Mucosa of rectum (tissue), 2 donors: ENCODE results near the gene CDH22.

Experiments
- H3K27ac ChIP-seq, 2 donors: one replicate each; pipeline ENCODE4 v1.7.0; 2013; ENCODE audit warnings: inconsistent platforms in 2 of 2, low read depth in 2 of 2, low read length in 2 of 2
- H3K27me3 ChIP-seq, 2 donors: one replicate each; pipeline ENCODE4 v1.7.0; 2013; ENCODE audit warnings: low read length in 2 of 2; ENCODE audit not compliant: control insufficient read depth in 2 of 2, insufficient read depth in 2 of 2
- H3K36me3 ChIP-seq, 2 donors: one replicate each; pipeline ENCODE4 v1.7.0; 2013; ENCODE audit warnings: low read length in 2 of 2; ENCODE audit not compliant: control insufficient read depth in 2 of 2, insufficient read depth in 2 of 2
- H3K4me1 ChIP-seq, 2 donors: one replicate each; pipeline ENCODE4 v1.7.0; 2013; ENCODE audit warnings: low read length in 2 of 2, mild to moderate bottlenecking in 1 of 2; ENCODE audit not compliant: control insufficient read depth in 2 of 2, insufficient read depth in 2 of 2
- H3K4me3 ChIP-seq, 2 donors: one replicate each; pipeline ENCODE4 v1.7.0; 2013; ENCODE audit warnings: low read length in 2 of 2
- H3K9ac ChIP-seq, 2 donors: one replicate each; pipeline ENCODE4 v1.7.0; 2013; ENCODE audit warnings: low read length in 2 of 2, low read depth in 1 of 2, mild to moderate bottlenecking in 1 of 2
- H3K9me3 ChIP-seq, 2 donors: one replicate each; pipeline ENCODE4 v1.7.0; 2013; ENCODE audit warnings: low read length in 2 of 2; ENCODE audit not compliant: control insufficient read depth in 2 of 2
- donor health status: healthy.
- donor health status: Normal muscosa, but diverticular disease.

The CDH22 gene

GRCh38 chr20:46202766-46203509, 105.4 kb downstream of the CDH22 start:
- H3K27ac ChIP-seq, result no peak overlapping the region
- no peak overlapping the region for H3K9ac ChIP-seq
- peaks cover 9 to 18% of the 10 kb centered on the region in 2 donors for H3K27me3 ChIP-seq

GRCh38 chr20:46200582-46201570, 107.4 kb downstream of the CDH22 start:
- peaks cover 12 to 20% of the 10 kb centered on the region in 2 donors for H3K27me3 ChIP-seq
- H3K9me3 ChIP-seq, result no peaks in the 10 kb centered on the region
- H3K27ac ChIP-seq, result no peak overlapping the region
- no peak overlapping the region for H3K4me3 ChIP-seq
- no peaks in the 10 kb centered on the region for H3K36me3 ChIP-seq
- no peak overlapping the region for H3K9ac ChIP-seq
- H3K4me1 ChIP-seq, result peaks cover 4 to 5% of the 10 kb centered on the region in 2 donors

More at GRCh38 chr20:46202766-46203509, 105.4 kb downstream of the CDH22 start:
- Histone ChIP-seq H3K9me3 (no peaks in the 10 kb centered on the region), H3K4me1 (peaks cover 5% of the 10 kb centered on the region in 2 donors), H3K4me3 (no peak overlapping the region), H3K36me3 (no peaks in the 10 kb centered on the region)

GRCh38 chr20:46199198-46199597, 109.1 kb downstream of the CDH22 start:
- no peak overlapping the region for H3K4me3 ChIP-seq
- H3K9me3 ChIP-seq, result no peaks in the 10 kb centered on the region
- H3K4me1 ChIP-seq, result no peaks in the 10 kb centered on the region
- no peaks in the 10 kb centered on the region for H3K36me3 ChIP-seq
- H3K27ac ChIP-seq, result no peak overlapping the region
- H3K9ac ChIP-seq, result no peak overlapping the region
- peaks cover 12 to 18% of the 10 kb centered on the region in 2 donors for H3K27me3 ChIP-seq

GRCh38 chr20:46196990-46197389, 111.3 kb downstream of the CDH22 start:
- Histone ChIP-seq H3K4me3 (no peak overlapping the region), H3K27me3 (peaks cover 5 to 13% of the 10 kb centered on the region in 2 donors)

GRCh38 chr20:46195264-46196036, 112.8 kb downstream of the CDH22 start:
- no peaks in the 10 kb centered on the region for H3K4me1 ChIP-seq
- no peak overlapping the region for H3K27ac ChIP-seq
- H3K27me3 ChIP-seq, result peaks cover 2 to 7% of the 10 kb centered on the region in 2 donors
- H3K9ac ChIP-seq, result no peak overlapping the region
- no peaks in the 10 kb centered on the region for H3K36me3 ChIP-seq
- no peaks in the 10 kb centered on the region for H3K9me3 ChIP-seq
- H3K4me3 ChIP-seq, result no peak overlapping the region

More at GRCh38 chr20:46196990-46197389, 111.3 kb downstream of the CDH22 start:
- Histone ChIP-seq H3K9ac (no peak overlapping the region), H3K36me3 (no peaks in the 10 kb centered on the region), H3K27ac (no peak overlapping the region), H3K9me3 (no peaks in the 10 kb centered on the region), H3K4me1 (no peaks in the 10 kb centered on the region)

GRCh38 chr20:46194409-46194808, 113.9 kb downstream of the CDH22 start:
- Histone ChIP-seq H3K36me3 (no peaks in the 10 kb centered on the region), H3K27me3 (peaks cover 2 to 7% of the 10 kb centered on the region in 2 donors), H3K4me1 (no peaks in the 10 kb centered on the region), H3K9ac (no peak overlapping the region), H3K27ac (no peak overlapping the region), H3K9me3 (no peaks in the 10 kb centered on the region), H3K4me3 (no peak overlapping the region)

GRCh38 chr20:46192376-46192944, 115.8 kb downstream of the CDH22 start:
- H3K4me3 ChIP-seq, result no peak overlapping the region
- H3K9ac ChIP-seq, result no peak overlapping the region
- no peaks in the 10 kb centered on the region for H3K4me1 ChIP-seq
- H3K27ac ChIP-seq, result no peak overlapping the region
- H3K9me3 ChIP-seq, result no peaks in the 10 kb centered on the region
- H3K27me3 ChIP-seq, result peaks cover 6 to 7% of the 10 kb centered on the region in 2 donors
- no peaks in the 10 kb centered on the region for H3K36me3 ChIP-seq

GRCh38 chr20:46191611-46192010, 116.7 kb downstream of the CDH22 start:
- Histone ChIP-seq H3K36me3 (no peaks in the 10 kb centered on the region), H3K27ac (no peak overlapping the region), H3K9ac (no peak overlapping the region), H3K4me3 (no peak overlapping the region), H3K4me1 (no peaks in the 10 kb centered on the region), H3K9me3 (no peaks in the 10 kb centered on the region), H3K27me3 (peaks cover 4 to 5% of the 10 kb centered on the region in 2 donors)

GRCh38 chr20:46191168-46191540, 117.1 kb downstream of the CDH22 start:
- Histone ChIP-seq H3K27ac (no peak overlapping the region), H3K4me1 (no peaks in the 10 kb centered on the region), H3K9me3 (no peaks in the 10 kb centered on the region), H3K36me3 (no peaks in the 10 kb centered on the region), H3K4me3 (no peak overlapping the region), H3K9ac (no peak overlapping the region), H3K27me3 (peaks cover 4 to 5% of the 10 kb centered on the region in 2 donors)
